ENCODE data around the gene TRPM8.

- TF ChIP-seq CTCF (optimal IDR thresholded peaks at IDR 0.05 in 1 of 3, IDR thresholded peaks at IDR 0.05 in 1 of 3, conservative IDR thresholded peaks at IDR 0.05 in 1 of 3; ENCODE audit: extremely low read depth in 1 of 3, insufficient read depth in 2 of 3, low read length in 3 of 3) (no peak), EZH2 (IDR thresholded peaks at IDR 0.05; ENCODE audit: low read length) (no peak)
These were observed 133.4 kb downstream of the TRPM8 start, which contains the start of gene SPP2 for GRCh38 chr2:234050455-234051135.

All from keratinocyte (primary cell).